HEK293 (cell line): ENCODE data around the gene PKMYT1.

Experiments
- BCL11B ChIP-seq: fragments of 450-650 bp; formaldehyde crosslinking; IDR thresholded peaks from 2 replicates; pipeline ENCODE4 v1.5.1; 2016; ENCODE audit warnings: low read depth, missing biosample characterization, missing genetic modification characterization
- FEZF1 ChIP-seq: fragments of 450-650 bp; formaldehyde crosslinking; IDR thresholded peaks from 2 replicates; pipeline ENCODE4 v1.5.1; 2016; ENCODE audit warnings: missing biosample characterization, missing genetic modification characterization
- IKZF3 ChIP-seq: fragments of 450-650 bp; IDR thresholded peaks from 2 replicates; pipeline ENCODE4 v1.5.0; 2018; ENCODE audit warnings: missing biosample characterization, mild to moderate bottlenecking, missing genetic modification characterization, moderate library complexity
- KLF1 ChIP-seq: fragments of 450-650 bp; formaldehyde crosslinking; IDR thresholded peaks from 2 replicates; pipeline ENCODE4 v1.5.1; 2016; ENCODE audit warnings: missing biosample characterization, missing genetic modification characterization
- MZF1 ChIP-seq: fragments of 450-650 bp; formaldehyde crosslinking; IDR thresholded peaks from 2 replicates; pipeline ENCODE4 v1.5.1; 2017; ENCODE audit warnings: missing biosample characterization, missing genetic modification characterization, borderline replicate concordance
- OSR2 ChIP-seq: fragments of 450-650 bp; formaldehyde crosslinking; IDR thresholded peaks from 2 replicates; pipeline ENCODE4 v1.5.1; 2016; ENCODE audit warnings: missing biosample characterization, missing genetic modification characterization
- SALL2 ChIP-seq: fragments of 450-650 bp; formaldehyde crosslinking; IDR thresholded peaks from 2 replicates; pipeline ENCODE4 v1.5.0; 2017; ENCODE audit warnings: missing biosample characterization, mild to moderate bottlenecking, missing genetic modification characterization, borderline replicate concordance
- SCRT1 ChIP-seq: fragments of 450-650 bp; formaldehyde crosslinking; IDR thresholded peaks from 2 replicates; pipeline ENCODE4 v1.5.1; 2016; ENCODE audit warnings: missing biosample characterization, missing genetic modification characterization, borderline replicate concordance
- SP2 ChIP-seq: fragments of 450-650 bp; formaldehyde crosslinking; IDR thresholded peaks from 2 replicates; pipeline ENCODE4 v1.5.1; 2016; ENCODE audit warnings: missing biosample characterization, missing genetic modification characterization
- SP3 ChIP-seq: fragments of 450-650 bp; formaldehyde crosslinking; IDR thresholded peaks from 2 replicates; pipeline ENCODE4 v1.5.1; 2016; ENCODE audit warnings: missing biosample characterization, missing genetic modification characterization
- SP7 ChIP-seq: fragments of 450-650 bp; formaldehyde crosslinking; IDR thresholded peaks from 2 replicates; pipeline ENCODE4 v1.5.1; 2016; ENCODE audit warnings: missing biosample characterization, missing genetic modification characterization
- YY2 ChIP-seq: fragments of 450-650 bp; formaldehyde crosslinking; IDR thresholded peaks from 2 replicates; pipeline ENCODE4 v1.5.1; 2016; ENCODE audit warnings: missing biosample characterization, missing genetic modification characterization
- ZBTB21 ChIP-seq: fragments of 450-650 bp; formaldehyde crosslinking; IDR thresholded peaks from 2 replicates; pipeline ENCODE4 v1.5.1; 2017; ENCODE audit warnings: missing biosample characterization, missing genetic modification characterization
- ZBTB8A ChIP-seq: fragments of 450-650 bp; formaldehyde crosslinking; IDR thresholded peaks from 2 replicates; pipeline ENCODE4 v1.5.1; 2016; ENCODE audit warnings: missing biosample characterization, missing genetic modification characterization
- ZIC2 ChIP-seq: fragments of 450-650 bp; formaldehyde crosslinking; IDR thresholded peaks from 2 replicates; pipeline ENCODE4 v1.5.1; 2016; ENCODE audit warnings: missing biosample characterization, missing genetic modification characterization
- ZNF2 ChIP-seq: fragments of 450-650 bp; formaldehyde crosslinking; IDR thresholded peaks from 2 replicates; pipeline ENCODE4 v1.5.1; 2016; ENCODE audit warnings: missing biosample characterization, missing genetic modification characterization
- ZNF211 ChIP-seq: fragments of 450-650 bp; formaldehyde crosslinking; IDR thresholded peaks from 2 replicates; pipeline ENCODE4 v1.5.1; 2016; ENCODE audit warnings: low read depth, missing biosample characterization, missing genetic modification characterization
- ZNF223 ChIP-seq: fragments of 450-650 bp; formaldehyde crosslinking; IDR thresholded peaks from 2 replicates; pipeline ENCODE4 v1.5.1; 2016; ENCODE audit warnings: missing biosample characterization, missing genetic modification characterization
- ZNF266 ChIP-seq: fragments of 450-650 bp; formaldehyde crosslinking; IDR thresholded peaks from 2 replicates; pipeline ENCODE4 v1.5.1; 2016; ENCODE audit warnings: missing biosample characterization, missing genetic modification characterization, low read depth
- ZNF311 ChIP-seq: fragments of 450-650 bp; formaldehyde crosslinking; IDR thresholded peaks from 2 replicates; pipeline ENCODE4 v1.5.1; 2017; ENCODE audit warnings: missing biosample characterization, missing genetic modification characterization, borderline replicate concordance
- ZNF391 ChIP-seq: fragments of 450-650 bp; formaldehyde crosslinking; IDR thresholded peaks from 2 replicates; pipeline ENCODE4 v1.5.1; 2016; ENCODE audit warnings: low read depth, missing biosample characterization, missing genetic modification characterization, borderline replicate concordance
- ZNF394 ChIP-seq: fragments of 450-650 bp; formaldehyde crosslinking; IDR thresholded peaks from 2 replicates; pipeline ENCODE4 v1.5.1; 2016; ENCODE audit warnings: missing biosample characterization, missing genetic modification characterization, mild to moderate bottlenecking, moderate library complexity, borderline replicate concordance
- ZNF501 ChIP-seq: fragments of 450-650 bp; formaldehyde crosslinking; IDR thresholded peaks from 2 replicates; pipeline ENCODE4 v1.5.1; 2016; ENCODE audit warnings: missing biosample characterization, missing genetic modification characterization
- ZNF529 ChIP-seq: fragments of 450-650 bp; formaldehyde crosslinking; IDR thresholded peaks from 2 replicates; pipeline ENCODE4 v1.5.1; 2017; ENCODE audit warnings: missing genetic modification characterization, missing biosample characterization; ENCODE audit not compliant: insufficient replicate concordance
- ZNF621 ChIP-seq: fragments of 450-650 bp; formaldehyde crosslinking; IDR thresholded peaks from 2 replicates; pipeline ENCODE4 v1.5.1; 2017; ENCODE audit warnings: missing biosample characterization, missing genetic modification characterization
- ZNF623 ChIP-seq: fragments of 450-650 bp; formaldehyde crosslinking; IDR thresholded peaks from 2 replicates; pipeline ENCODE4 v1.5.1; 2016; ENCODE audit warnings: missing biosample characterization, missing genetic modification characterization
- ZNF624 ChIP-seq: fragments of 450-650 bp; formaldehyde crosslinking; IDR thresholded peaks from 2 replicates; pipeline ENCODE4 v1.5.1; 2017; ENCODE audit warnings: missing biosample characterization, missing genetic modification characterization
- ZNF747 ChIP-seq: fragments of 450-650 bp; formaldehyde crosslinking; IDR thresholded peaks from 2 replicates; pipeline ENCODE4 v1.5.1; 2016; ENCODE audit warnings: missing biosample characterization, missing genetic modification characterization
- ZNF776 ChIP-seq: fragments of 450-650 bp; formaldehyde crosslinking; IDR thresholded peaks from 2 replicates; pipeline ENCODE4 v1.5.0; 2017; ENCODE audit warnings: missing biosample characterization, missing genetic modification characterization, borderline replicate concordance
- TF ChIP-seq, protein P1 (sequence below): fragments of 450-650 bp; formaldehyde crosslinking; IDR thresholded peaks from 2 replicates; pipeline ENCODE4 v1.5.1; 2016; ENCODE audit warnings: missing biosample characterization, missing genetic modification characterization
- TF ChIP-seq, protein P2 (sequence below): fragments of 450-650 bp; formaldehyde crosslinking; IDR thresholded peaks from 2 replicates; pipeline ENCODE4 v1.5.0; 2017; ENCODE audit warnings: missing biosample characterization, missing genetic modification characterization, borderline replicate concordance
- TF ChIP-seq, protein P3 (sequence below): fragments of 450-650 bp; formaldehyde crosslinking; IDR thresholded peaks from 2 replicates; pipeline ENCODE4 v1.5.1; 2017; ENCODE audit warnings: missing biosample characterization, mild to moderate bottlenecking, missing genetic modification characterization, moderate library complexity

PKMYT1 gene

DNA sequence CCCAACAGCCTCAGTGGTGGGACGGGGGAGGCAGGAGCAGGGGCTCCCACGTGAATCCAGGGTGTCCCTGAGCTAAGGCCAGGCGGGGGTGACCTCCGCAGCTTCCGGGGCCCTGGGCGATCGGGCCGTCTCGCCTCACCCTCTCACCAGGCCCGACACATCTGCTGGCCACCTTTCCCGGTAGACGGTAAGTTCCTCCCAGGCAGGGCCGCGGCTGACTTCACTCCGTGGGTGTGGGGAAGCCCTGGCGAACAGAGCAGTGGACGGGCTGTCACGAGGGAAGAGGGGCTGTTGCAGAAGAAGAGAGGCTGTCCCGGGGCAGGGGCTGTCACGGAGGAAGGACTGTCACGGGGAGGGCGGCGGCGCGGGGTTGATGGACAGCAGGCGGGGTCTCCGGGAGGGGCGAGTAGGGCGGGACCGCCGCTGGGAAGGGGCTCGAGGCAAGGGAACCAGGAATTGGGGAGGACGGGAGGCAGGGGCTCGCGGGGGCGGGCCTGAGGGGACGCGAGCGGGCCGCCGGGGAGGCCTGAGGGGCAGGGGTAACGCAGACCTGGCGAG, 498 bp downstream of the PKMYT1 start (continued):
- TF ChIP-seq MZF1 (tag by site-specific recombination) (no peak), ZNF501 (tag by site-specific recombination) (no peak), ZNF776 (tag by site-specific recombination) (no peak), ZNF747 (no peak), KLF1 (tag by site-specific recombination) (peak; percentile 88), ZNF621 (no peak), ZNF624 (tag by site-specific recombination) (no peak), YY2 (no peak), SP7 (no peak), SP2 (tag by site-specific recombination) (peak; percentile 76), ZIC2 (0 out of 2 replicates have a peak, but pooled peaks have one; percentile 4), ZNF223 (tag by site-specific recombination) (no peak), BCL11B (tag by site-specific recombination) (peak; percentile 17; the same call in 1 of the 2 replicates), ZNF623 (no peak), ZNF391 (tag by site-specific recombination) (no peak), ZBTB8A (tag by site-specific recombination) (no peak), ZNF394 (tag by site-specific recombination) (no peak), IKZF3 (tag by site-specific recombination) (no peak), ZNF2 (0 out of 2 replicates have a peak, but pooled peaks have one; percentile 18), ZBTB21 (tag by site-specific recombination) (no peak), SCRT1 (tag by site-specific recombination) (no peak), SP3 (peak; percentile 76), SALL2 (tag by site-specific recombination) (no peak), ZNF211 (tag by site-specific recombination) (no peak), OSR2 (tag by site-specific recombination) (no peak), ZNF311 (tag by site-specific recombination) (no peak), FEZF1 (no peak), ZNF266 (tag by site-specific recombination) (no peak), ZNF529 (tag by site-specific recombination) (no peak)
- TF ChIP-seq, protein P1, sequence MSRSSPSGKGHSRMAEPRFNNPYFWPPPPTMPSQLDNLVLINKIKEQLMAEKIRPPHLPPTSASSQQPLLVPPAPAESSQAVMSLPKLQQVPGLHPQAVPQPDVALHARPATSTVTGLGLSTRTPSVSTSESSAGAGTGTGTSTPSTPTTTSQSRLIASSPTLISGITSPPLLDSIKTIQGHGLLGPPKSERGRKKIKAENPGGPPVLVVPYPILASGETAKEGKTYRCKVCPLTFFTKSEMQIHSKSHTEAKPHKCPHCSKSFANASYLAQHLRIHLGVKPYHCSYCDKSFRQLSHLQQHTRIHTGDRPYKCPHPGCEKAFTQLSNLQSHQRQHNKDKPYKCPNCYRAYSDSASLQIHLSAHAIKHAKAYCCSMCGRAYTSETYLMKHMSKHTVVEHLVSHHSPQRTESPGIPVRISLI (tag by site-specific recombination) = no peak
- TF ChIP-seq, protein P2, sequence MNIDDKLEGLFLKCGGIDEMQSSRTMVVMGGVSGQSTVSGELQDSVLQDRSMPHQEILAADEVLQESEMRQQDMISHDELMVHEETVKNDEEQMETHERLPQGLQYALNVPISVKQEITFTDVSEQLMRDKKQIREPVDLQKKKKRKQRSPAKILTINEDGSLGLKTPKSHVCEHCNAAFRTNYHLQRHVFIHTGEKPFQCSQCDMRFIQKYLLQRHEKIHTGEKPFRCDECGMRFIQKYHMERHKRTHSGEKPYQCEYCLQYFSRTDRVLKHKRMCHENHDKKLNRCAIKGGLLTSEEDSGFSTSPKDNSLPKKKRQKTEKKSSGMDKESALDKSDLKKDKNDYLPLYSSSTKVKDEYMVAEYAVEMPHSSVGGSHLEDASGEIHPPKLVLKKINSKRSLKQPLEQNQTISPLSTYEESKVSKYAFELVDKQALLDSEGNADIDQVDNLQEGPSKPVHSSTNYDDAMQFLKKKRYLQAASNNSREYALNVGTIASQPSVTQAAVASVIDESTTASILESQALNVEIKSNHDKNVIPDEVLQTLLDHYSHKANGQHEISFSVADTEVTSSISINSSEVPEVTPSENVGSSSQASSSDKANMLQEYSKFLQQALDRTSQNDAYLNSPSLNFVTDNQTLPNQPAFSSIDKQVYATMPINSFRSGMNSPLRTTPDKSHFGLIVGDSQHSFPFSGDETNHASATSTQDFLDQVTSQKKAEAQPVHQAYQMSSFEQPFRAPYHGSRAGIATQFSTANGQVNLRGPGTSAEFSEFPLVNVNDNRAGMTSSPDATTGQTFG (tag by site-specific recombination) = no peak
- TF ChIP-seq, protein P3, sequence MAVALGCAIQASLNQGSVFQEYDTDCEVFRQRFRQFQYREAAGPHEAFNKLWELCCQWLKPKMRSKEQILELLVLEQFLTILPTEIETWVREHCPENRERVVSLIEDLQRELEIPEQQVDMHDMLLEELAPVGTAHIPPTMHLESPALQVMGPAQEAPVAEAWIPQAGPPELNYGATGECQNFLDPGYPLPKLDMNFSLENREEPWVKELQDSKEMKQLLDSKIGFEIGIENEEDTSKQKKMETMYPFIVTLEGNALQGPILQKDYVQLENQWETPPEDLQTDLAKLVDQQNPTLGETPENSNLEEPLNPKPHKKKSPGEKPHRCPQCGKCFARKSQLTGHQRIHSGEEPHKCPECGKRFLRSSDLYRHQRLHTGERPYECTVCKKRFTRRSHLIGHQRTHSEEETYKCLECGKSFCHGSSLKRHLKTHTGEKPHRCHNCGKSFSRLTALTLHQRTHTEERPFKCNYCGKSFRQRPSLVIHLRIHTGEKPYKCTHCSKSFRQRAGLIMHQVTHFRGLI (tag by site-specific recombination) = no peak
